SK-N-SH treated with all-trans-retinoic acid at 6 μM for 48 hours (cell line): ENCODE data around the gene NPHS1.

Source experiments
- ATAC-seq: fragments of 200-7000 bp; cut with Tn5 transposase; 3 replicates; pipeline ENCODE4 v1.9.1; 2020; ENCODE audit warnings: mild to moderate bottlenecking, moderate library complexity
- ARNTL ChIP-seq: fragments of 450-650 bp; formaldehyde crosslinking; IDR thresholded peaks from 2 replicates; pipeline ENCODE4 v1.5.0; 2020; ENCODE audit warnings: low read depth, mild to moderate bottlenecking, moderate library complexity, borderline replicate concordance
- BACH2 ChIP-seq: fragments of 250-450 bp; sonication (Bioruptor Pico); IDR thresholded peaks from 2 replicates; pipeline ENCODE4 v1.9.0; 2021; ENCODE audit warnings: mild to moderate bottlenecking, borderline replicate concordance
- CREB5 ChIP-seq: fragments of 250-450 bp; sonication (Bioruptor Pico); IDR thresholded peaks from 2 replicates; pipeline ENCODE4 v1.5.1; 2020; ENCODE audit warnings: low read depth, mild to moderate bottlenecking, moderate library complexity
- CSDC2 ChIP-seq: fragments of 250-450 bp; sonication (Bioruptor Pico); IDR thresholded peaks from 2 replicates; pipeline ENCODE4 v1.5.0; 2020; ENCODE audit warnings: mild to moderate bottlenecking, moderate library complexity
- ESRRG ChIP-seq: fragments of 250-450 bp; sonication (Bioruptor Pico); IDR thresholded peaks from 2 replicates; pipeline ENCODE4 v1.6.1; 2021; ENCODE audit warnings: mild to moderate bottlenecking
- GLIS3 ChIP-seq: fragments of 250-450 bp; sonication (Bioruptor Pico); IDR thresholded peaks from 2 replicates; pipeline ENCODE4 v1.5.0; 2020; ENCODE audit warnings: mild to moderate bottlenecking, moderate library complexity
- ISL1 ChIP-seq: fragments of 250-450 bp; sonication (Bioruptor Pico); IDR thresholded peaks from 2 replicates; pipeline ENCODE4 v2.1.2; 2022; ENCODE audit warnings: mild to moderate bottlenecking, moderate library complexity
- OSR1 ChIP-seq: fragments of 250-450 bp; sonication (Bioruptor Pico); IDR thresholded peaks from 2 replicates; pipeline ENCODE4 v1.8.0; 2022; ENCODE audit warnings: moderate library complexity, mild to moderate bottlenecking, inconsistent platforms
- PATZ1 ChIP-seq: fragments of 250-450 bp; sonication (Bioruptor Pico); IDR thresholded peaks from 2 replicates; pipeline ENCODE4 v1.8.0; 2020; ENCODE audit warnings: mild to moderate bottlenecking, moderate library complexity, borderline replicate concordance
- POU6F1 ChIP-seq: fragments of 250-450 bp; sonication (Bioruptor Pico); IDR thresholded peaks from 2 replicates; pipeline ENCODE4 v1.8.0; 2021; ENCODE audit warnings: low read depth, mild to moderate bottlenecking, moderate library complexity, borderline replicate concordance
- RARB ChIP-seq: fragments of 250-450 bp; sonication (Bioruptor Pico); IDR thresholded peaks from 2 replicates; pipeline ENCODE4 v1.8.0; 2021; ENCODE audit warnings: mild to moderate bottlenecking, moderate library complexity
- SNAI2 ChIP-seq: fragments of 250-450 bp; sonication (Bioruptor Pico); IDR thresholded peaks from 2 replicates; pipeline ENCODE4 v1.5.0; 2020; ENCODE audit warnings: mild to moderate bottlenecking, moderate library complexity
- TSHZ2 ChIP-seq: fragments of 250-450 bp; sonication (Bioruptor Pico); IDR thresholded peaks from 2 replicates; pipeline ENCODE4 v1.5.0; 2020; ENCODE audit warnings: mild to moderate bottlenecking, moderate library complexity
- ZC3H10 ChIP-seq: fragments of 250-450 bp; sonication (Bioruptor Pico); IDR thresholded peaks from 2 replicates; pipeline ENCODE4 v1.5.1; 2021; ENCODE audit warnings: mild to moderate bottlenecking, moderate library complexity
- ZFP3 ChIP-seq: fragments of 250-450 bp; sonication (Bioruptor Pico); IDR thresholded peaks from 2 replicates; pipeline ENCODE4 v1.5.0; 2020; ENCODE audit warnings: mild to moderate bottlenecking, moderate library complexity
- ZNF70 ChIP-seq: fragments of 450-650 bp; formaldehyde crosslinking; IDR thresholded peaks from 2 replicates; pipeline ENCODE4 v1.5.0; 2020; ENCODE audit warnings: mild to moderate bottlenecking, moderate library complexity
- ZNF8 ChIP-seq: fragments of 450-650 bp; formaldehyde crosslinking; IDR thresholded peaks from 2 replicates; pipeline ENCODE4 v1.5.0; 2020; ENCODE audit warnings: mild to moderate bottlenecking, moderate library complexity

The NPHS1 gene

GRCh38 chr19:35789978-35790944 is 62.0 kb downstream of the NPHS1 start (continued):
- TF ChIP-seq RARB, result no peak
- no peak for TF ChIP-seq SNAI2 (CRISPR knock-in tag)

GRCh38 chr19:35789195-35789977 is 62.9 kb downstream of the NPHS1 start:
- peak; percentile 6; the same call in 1 of the 3 replicates for ATAC-seq
- no peak for TF ChIP-seq OSR1 (CRISPR knock-in tag)
- TF ChIP-seq ZNF8, result no peak
- TF ChIP-seq ESRRG (CRISPR knock-in tag), result no peak
- TF ChIP-seq CREB5 (CRISPR knock-in tag), result no peak
- no peak for TF ChIP-seq TSHZ2 (CRISPR knock-in tag)
- TF ChIP-seq PATZ1, result no peak
- no peak for TF ChIP-seq CSDC2
- TF ChIP-seq ZNF70 (CRISPR knock-in tag), result no peak

GRCh38 chr19:35788205-35788960 is 63.9 kb downstream of the NPHS1 start:
- ATAC-seq, result no peak
- TF ChIP-seq GLIS3 (CRISPR knock-in tag) (no peak), ARNTL (CRISPR knock-in tag) (no peak), BACH2 (CRISPR knock-in tag) (no peak), ESRRG (CRISPR knock-in tag) (no peak), ZNF70 (CRISPR knock-in tag) (no peak), SNAI2 (CRISPR knock-in tag) (no peak), ZC3H10 (CRISPR knock-in tag) (no peak), TSHZ2 (CRISPR knock-in tag) (no peak), POU6F1 (no peak), ZFP3 (CRISPR knock-in tag) (no peak), ISL1 (CRISPR knock-in tag) (no peak)
